Stimulated activated CD8-positive, alpha-beta memory T cell treated with anti-CD3 and anti-CD28 coated beads, Interleukin-15, amount 100 ng/mL, for 24 hours (primary cell): Measurements from ENCODE around the gene STEAP3.
"Not testable (repeated sequence)": the region's sequence is repeated elsewhere in the genome, so short reads cannot be mapped to it uniquely, and the experiment has no call there.

ENCODE experiments used
- DNase-seq: peaks from one replicate; pipeline ENCODE4 v3.0.0-alpha.2; 2020; ENCODE audit warnings: low read depth

Gene STEAP3

GRCh38 chr2:119264781-119265692, 41.4 kb downstream of the STEAP3 start:
- DNase-seq = no peak

GRCh38 chr2:119265693-119266066, 42.0 kb downstream of the STEAP3 start:
- DNase-seq = no peak

- DNase-seq = no peak
Measured at GRCh38 chr2:119266091-119266589, 42.5 kb downstream of the STEAP3 start.

GRCh38 chr2:119267604-119268003, 44.0 kb downstream of the STEAP3 start:
- no peak for DNase-seq

GRCh38 chr2:119276864-119277263, 53.2 kb downstream of the STEAP3 start:
- no peak for DNase-seq

GRCh38 chr2:119278385-119278784, 54.8 kb downstream of the STEAP3 start:
- DNase-seq = not testable (repeated sequence)

GRCh38 chr2:119278946-119279345, 55.3 kb downstream of the STEAP3 start:
- no peak for DNase-seq

- no peak for DNase-seq
Measured at GRCh38 chr2:119279666-119280065, 56.0 kb downstream of the STEAP3 start.

GRCh38 chr2:119280680-119281079, 57.0 kb downstream of the STEAP3 start:
- DNase-seq = no peak

GRCh38 chr2:119282146-119282995, 58.7 kb downstream of the STEAP3 start:
- no peak for DNase-seq

- DNase-seq = no peak
Measured at GRCh38 chr2:119282996-119283511, 59.4 kb downstream of the STEAP3 start.

- no peak for DNase-seq
Measured at GRCh38 chr2:119283873-119284331, 60.3 kb downstream of the STEAP3 start.

- DNase-seq = no peak
Measured at GRCh38 chr2:119286661-119287060, 63.0 kb downstream of the STEAP3 start.

GRCh38 chr2:119288576-119288975, 64.9 kb downstream of the STEAP3 start:
- DNase-seq = no peak

GRCh38 chr2:119289093-119289492, 65.5 kb downstream of the STEAP3 start:
- no peak for DNase-seq

GRCh38 chr2:119289642-119290041, 66.0 kb downstream of the STEAP3 start:
- DNase-seq = no peak

GRCh38 chr2:119290859-119291587, 67.4 kb downstream of the STEAP3 start:
- DNase-seq = peak; percentile 26

GRCh38 chr2:119291588-119292167, 68.0 kb downstream of the STEAP3 start:
- no peak for DNase-seq

GRCh38 chr2:119292226-119292625, 68.6 kb downstream of the STEAP3 start:
- no peak for DNase-seq

- no peak for DNase-seq
Measured at GRCh38 chr2:119293254-119293653, 69.6 kb downstream of the STEAP3 start.

GRCh38 chr2:119293900-119294299, 70.3 kb downstream of the STEAP3 start:
- no peak for DNase-seq
